ENCODE measurements around the gene OSBPL10. TPM values are rescaled to one million over a fixed set of nuclear protein-coding genes. Genes with fewer than 3 reads are reported as not detected.

Gene OSBPL10
- total RNA-seq, 4 donors from 2014 or later: 12.5 to 38.3 (median 22.7) TPM

DNA sequence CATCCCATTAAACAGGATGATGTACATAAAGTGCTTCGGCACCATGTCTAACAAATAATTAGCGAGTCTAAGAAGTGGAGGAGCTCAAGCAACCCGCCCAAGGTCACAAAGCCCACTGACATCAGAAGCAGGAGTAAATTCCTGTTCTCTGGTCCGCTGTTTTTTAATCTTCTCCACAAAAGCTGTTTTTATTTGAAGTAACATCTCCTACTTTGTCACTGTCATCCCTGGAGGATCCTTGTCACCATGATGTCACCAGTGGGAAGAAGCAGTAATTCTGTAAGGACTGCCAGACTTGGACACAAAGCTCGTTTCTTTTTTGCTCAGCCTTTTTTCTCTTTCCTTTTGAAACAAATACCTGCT lies 232.1 kb downstream of the OSBPL10 start:
- H3K9me3 ChIP-seq: no peaks in the 10 kb centered on the region
- no peak overlapping the region for H3K27ac ChIP-seq
- TF ChIP-seq POLR2A (IDR thresholded peaks at IDR 0.05) (no peak), EP300 (IDR thresholded peaks at IDR 0.05) (no peak), POLR2AphosphoS5 (IDR thresholded peaks at IDR 0.05) (no peak)
- TF ChIP-seq, protein P1, sequence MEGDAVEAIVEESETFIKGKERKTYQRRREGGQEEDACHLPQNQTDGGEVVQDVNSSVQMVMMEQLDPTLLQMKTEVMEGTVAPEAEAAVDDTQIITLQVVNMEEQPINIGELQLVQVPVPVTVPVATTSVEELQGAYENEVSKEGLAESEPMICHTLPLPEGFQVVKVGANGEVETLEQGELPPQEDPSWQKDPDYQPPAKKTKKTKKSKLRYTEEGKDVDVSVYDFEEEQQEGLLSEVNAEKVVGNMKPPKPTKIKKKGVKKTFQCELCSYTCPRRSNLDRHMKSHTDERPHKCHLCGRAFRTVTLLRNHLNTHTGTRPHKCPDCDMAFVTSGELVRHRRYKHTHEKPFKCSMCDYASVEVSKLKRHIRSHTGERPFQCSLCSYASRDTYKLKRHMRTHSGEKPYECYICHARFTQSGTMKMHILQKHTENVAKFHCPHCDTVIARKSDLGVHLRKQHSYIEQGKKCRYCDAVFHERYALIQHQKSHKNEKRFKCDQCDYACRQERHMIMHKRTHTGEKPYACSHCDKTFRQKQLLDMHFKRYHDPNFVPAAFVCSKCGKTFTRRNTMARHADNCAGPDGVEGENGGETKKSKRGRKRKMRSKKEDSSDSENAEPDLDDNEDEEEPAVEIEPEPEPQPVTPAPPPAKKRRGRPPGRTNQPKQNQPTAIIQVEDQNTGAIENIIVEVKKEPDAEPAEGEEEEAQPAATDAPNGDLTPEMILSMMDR (IDR thresholded peaks at IDR 0.05): no peak
- WGBS: 77% methylated on average over 5 of the region's 5 CpGs
- H3K4me3 ChIP-seq: no peak overlapping the region
- H3K36me3 ChIP-seq: no peaks in the 10 kb centered on the region
- DNase-seq (ENCODE audit: low spot score in 2 of 2): no peak
- H3K4me1 ChIP-seq: no peaks in the 10 kb centered on the region
- H3K27me3 ChIP-seq: no peaks in the 10 kb centered on the region

DNA sequence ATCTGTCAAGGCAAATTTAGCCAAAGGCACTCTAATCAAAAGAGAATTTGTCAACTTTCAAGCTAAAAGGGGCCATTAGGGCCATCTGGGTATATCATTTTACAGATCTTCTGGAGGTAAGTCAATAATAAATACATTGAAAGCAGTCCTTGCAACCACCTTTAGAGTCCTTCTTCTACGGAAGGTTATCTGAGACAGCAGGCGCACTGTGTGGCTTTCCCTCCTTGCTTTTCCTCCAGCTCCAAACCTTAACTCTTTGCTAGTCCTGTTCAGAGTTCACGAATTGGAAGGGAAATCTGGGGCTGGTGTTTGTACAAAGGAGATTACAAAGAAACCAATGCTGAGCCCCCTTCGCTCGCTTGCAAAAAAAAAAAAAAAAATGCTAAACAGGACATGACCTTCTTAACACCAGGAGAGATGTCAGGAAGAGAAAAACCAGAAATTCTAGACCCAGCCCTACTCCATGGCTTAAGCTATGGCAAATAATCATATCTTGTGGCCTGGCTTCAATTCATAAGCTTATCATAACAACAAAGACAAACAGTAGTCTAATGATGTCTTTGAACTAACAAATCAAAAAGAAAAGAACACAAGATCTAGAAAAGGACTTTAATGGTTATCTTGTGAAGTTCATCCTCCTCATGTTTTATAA lies 232.7 kb downstream of the OSBPL10 start:
- TF ChIP-seq, protein P1 (IDR thresholded peaks at IDR 0.05): no peak
- no peak for TF ChIP-seq EP300 (IDR thresholded peaks at IDR 0.05)
- no peak for TF ChIP-seq POLR2A (IDR thresholded peaks at IDR 0.05)
- no peak overlapping the region for H3K4me3 ChIP-seq
- 83% methylated on average over 5 of the region's 5 CpGs for WGBS
- H3K27me3 ChIP-seq: no peaks in the 10 kb centered on the region
- no peak for DNase-seq (ENCODE audit: low spot score in 2 of 2)
- no peaks in the 10 kb centered on the region for H3K9me3 ChIP-seq
- H3K4me1 ChIP-seq: no peaks in the 10 kb centered on the region
- no peaks in the 10 kb centered on the region for H3K36me3 ChIP-seq
- no peak overlapping the region for H3K27ac ChIP-seq

DNA sequence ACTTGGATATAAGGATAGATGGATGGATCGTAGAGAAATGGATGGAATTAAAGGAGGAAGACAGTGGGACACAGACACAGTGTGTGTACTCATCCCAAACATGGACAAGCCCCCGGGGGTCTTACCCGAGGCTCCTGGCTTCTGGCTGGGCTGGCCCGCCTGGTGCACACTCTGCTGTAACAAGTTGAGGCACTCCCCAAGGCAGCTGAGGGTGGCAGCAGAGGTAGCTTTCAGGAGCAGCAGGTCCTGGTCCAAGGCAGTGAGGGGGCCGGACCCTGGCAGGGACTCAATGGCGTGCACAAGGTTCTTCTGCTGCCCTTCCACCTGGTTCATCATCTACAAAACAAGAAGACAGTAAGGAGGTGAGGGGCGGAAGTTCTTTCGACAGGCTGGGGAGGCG lies 233.3 kb downstream of the OSBPL10 start:
- no peaks in the 10 kb centered on the region for H3K36me3 ChIP-seq
- whole genome bisulfite sequencing: 92% methylated on average over 9 of the region's 9 CpGs
- no peaks in the 10 kb centered on the region for H3K9me3 ChIP-seq
- no peak overlapping the region for H3K4me3 ChIP-seq
- no peaks in the 10 kb centered on the region for H3K27me3 ChIP-seq
- no peak overlapping the region for H3K27ac ChIP-seq
- DNase-seq (ENCODE audit: low spot score in 2 of 2): no peak
- no peaks in the 10 kb centered on the region for H3K4me1 ChIP-seq
- TF ChIP-seq, protein P1 (IDR thresholded peaks at IDR 0.05): no peak
- TF ChIP-seq POLR2A (IDR thresholded peaks at IDR 0.05) (no peak), POLR2AphosphoS5 (IDR thresholded peaks at IDR 0.05) (no peak), EP300 (IDR thresholded peaks at IDR 0.05) (no peak)

DNA sequence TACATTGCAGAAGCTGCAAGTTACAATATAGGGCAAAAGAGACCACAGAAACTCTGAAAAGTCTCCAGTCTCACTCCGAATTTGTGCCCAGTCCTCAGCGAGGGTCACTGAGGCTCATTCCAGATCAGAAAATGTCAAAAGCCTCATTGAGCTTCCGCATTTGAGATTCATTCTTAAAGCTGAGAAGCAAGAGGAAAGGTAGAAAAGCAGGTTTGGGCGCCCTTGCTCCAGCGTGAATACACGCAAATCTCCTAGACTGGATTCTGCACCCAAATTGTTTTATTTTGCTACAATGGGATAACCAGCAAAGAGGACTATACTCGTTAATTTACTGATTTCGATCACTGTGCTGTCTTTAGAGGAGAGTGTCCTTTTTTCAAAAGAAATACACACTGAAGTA lies 236.1 kb downstream of the OSBPL10 start:
- 66% methylated on average over 8 of the region's 8 CpGs for WGBS
- DNase-seq (ENCODE audit: low spot score in 2 of 2): no peak
- Histone ChIP-seq H3K27ac (no peak overlapping the region), H3K4me1 (no peaks in the 10 kb centered on the region), H3K9me3 (no peaks in the 10 kb centered on the region), H3K4me3 (no peak overlapping the region), H3K27me3 (no peaks in the 10 kb centered on the region), H3K36me3 (no peaks in the 10 kb centered on the region)
- TF ChIP-seq POLR2A (IDR thresholded peaks at IDR 0.05) (no peak), EP300 (IDR thresholded peaks at IDR 0.05) (no peak), POLR2AphosphoS5 (IDR thresholded peaks at IDR 0.05) (no peak)
- TF ChIP-seq, protein P1 (IDR thresholded peaks at IDR 0.05): no peak

DNA sequence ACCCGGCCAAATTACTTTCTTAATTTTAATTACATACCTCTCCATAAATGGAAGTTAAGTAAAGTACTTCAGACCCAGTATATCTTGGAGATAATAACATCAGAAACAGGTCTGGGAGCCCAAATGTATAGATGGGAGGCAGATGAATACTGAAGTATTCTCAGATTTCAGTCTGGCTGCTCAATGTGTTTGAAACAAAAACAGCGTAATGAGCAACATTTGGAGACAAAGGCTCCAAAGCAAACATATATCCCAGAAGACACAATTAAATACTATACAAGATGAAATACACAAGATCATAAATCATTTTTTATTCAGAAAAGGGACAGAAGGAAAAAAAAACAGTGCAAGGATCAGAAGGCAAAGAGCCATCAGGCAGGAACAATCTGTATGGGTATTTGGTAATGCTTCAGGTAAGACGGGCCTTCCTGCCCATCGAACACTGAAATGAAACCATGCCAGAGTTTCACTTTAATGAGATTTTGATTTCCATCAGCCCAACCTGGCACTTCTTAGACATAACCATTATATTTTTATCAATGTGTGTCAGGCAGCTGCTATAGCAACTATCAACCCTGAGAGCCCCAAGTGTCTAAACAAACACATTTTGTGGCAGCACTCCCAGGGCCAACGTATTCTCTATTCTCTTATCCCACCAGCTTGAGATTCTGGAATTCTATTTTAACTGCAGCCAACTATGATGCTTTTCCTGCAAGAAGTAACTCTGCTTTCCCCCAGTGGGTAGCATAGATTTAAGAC lies 237.6 kb downstream of the OSBPL10 start:
- no peak overlapping the region for H3K27ac ChIP-seq

More for the DNA sequence above, 237.6 kb downstream of the OSBPL10 start:
- WGBS: 62% methylated on average over 5 of the region's 5 CpGs
- TF ChIP-seq POLR2AphosphoS5 (IDR thresholded peaks at IDR 0.05): no peak
- TF ChIP-seq, protein P1 (IDR thresholded peaks at IDR 0.05): no peak
- no peak for TF ChIP-seq EP300 (IDR thresholded peaks at IDR 0.05)
- TF ChIP-seq POLR2A (IDR thresholded peaks at IDR 0.05): no peak
- H3K27me3 ChIP-seq: no peaks in the 10 kb centered on the region
- no peaks in the 10 kb centered on the region for H3K9me3 ChIP-seq
- H3K36me3 ChIP-seq: no peaks in the 10 kb centered on the region
- no peaks in the 10 kb centered on the region for H3K4me1 ChIP-seq
- no peak overlapping the region for H3K4me3 ChIP-seq
- no peak for DNase-seq (ENCODE audit: low spot score in 2 of 2)
